Stomach (tissue), 4 donors: Measurements from ENCODE around the gene APLF.

ENCODE experiments used
- EP300 ChIP-seq: sonication (generic); formaldehyde crosslinking; IDR thresholded peaks from one replicate; pipeline ENCODE4 v1.6.1; 2017; ENCODE audit warnings: antibody characterized with exemption
- TF ChIP-seq, protein P1 (sequence below), 7 experiments: fragments of 450-650 bp in 4 of 7; fragments of 200-600 bp in 3 of 7; sonication (generic) in 3 of 7; IDR thresholded peaks; one replicate each; pipeline ENCODE4 v1.5.1; 2016 to 2019; ENCODE audit warnings: antibody characterized with exemption in 7 of 7, control low read depth in 2 of 7, mild to moderate bottlenecking in 1 of 7

DNA sequence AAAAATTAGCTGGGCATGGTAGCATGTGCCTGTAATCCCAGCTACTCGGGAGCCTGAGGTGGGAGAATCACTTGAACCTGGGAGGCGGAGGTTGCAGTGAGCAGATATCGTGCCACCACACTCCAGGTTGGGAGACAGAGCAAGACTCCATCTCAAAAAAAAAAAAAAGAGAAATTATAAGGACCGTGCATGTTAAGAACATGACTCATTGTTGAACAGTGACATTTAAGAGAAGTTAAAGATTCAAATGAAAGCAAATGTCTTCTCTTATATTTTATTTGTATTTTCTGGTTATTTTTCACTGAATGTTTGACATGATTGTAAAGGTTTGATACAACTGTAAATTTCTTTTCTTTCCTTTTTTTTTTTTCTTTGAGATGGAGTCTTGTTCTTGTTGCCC, 69.6 kb downstream of the APLF start:
- no peak for TF ChIP-seq EP300
- TF ChIP-seq, protein P1, sequence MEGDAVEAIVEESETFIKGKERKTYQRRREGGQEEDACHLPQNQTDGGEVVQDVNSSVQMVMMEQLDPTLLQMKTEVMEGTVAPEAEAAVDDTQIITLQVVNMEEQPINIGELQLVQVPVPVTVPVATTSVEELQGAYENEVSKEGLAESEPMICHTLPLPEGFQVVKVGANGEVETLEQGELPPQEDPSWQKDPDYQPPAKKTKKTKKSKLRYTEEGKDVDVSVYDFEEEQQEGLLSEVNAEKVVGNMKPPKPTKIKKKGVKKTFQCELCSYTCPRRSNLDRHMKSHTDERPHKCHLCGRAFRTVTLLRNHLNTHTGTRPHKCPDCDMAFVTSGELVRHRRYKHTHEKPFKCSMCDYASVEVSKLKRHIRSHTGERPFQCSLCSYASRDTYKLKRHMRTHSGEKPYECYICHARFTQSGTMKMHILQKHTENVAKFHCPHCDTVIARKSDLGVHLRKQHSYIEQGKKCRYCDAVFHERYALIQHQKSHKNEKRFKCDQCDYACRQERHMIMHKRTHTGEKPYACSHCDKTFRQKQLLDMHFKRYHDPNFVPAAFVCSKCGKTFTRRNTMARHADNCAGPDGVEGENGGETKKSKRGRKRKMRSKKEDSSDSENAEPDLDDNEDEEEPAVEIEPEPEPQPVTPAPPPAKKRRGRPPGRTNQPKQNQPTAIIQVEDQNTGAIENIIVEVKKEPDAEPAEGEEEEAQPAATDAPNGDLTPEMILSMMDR (IDR thresholded peaks at IDR 0.05), result no peak
